ENCODE results near the gene DDX23.
A peak's percentile ranks its signal among the peaks of the same experiment; 100 is the strongest.

Gene DDX23

DNA sequence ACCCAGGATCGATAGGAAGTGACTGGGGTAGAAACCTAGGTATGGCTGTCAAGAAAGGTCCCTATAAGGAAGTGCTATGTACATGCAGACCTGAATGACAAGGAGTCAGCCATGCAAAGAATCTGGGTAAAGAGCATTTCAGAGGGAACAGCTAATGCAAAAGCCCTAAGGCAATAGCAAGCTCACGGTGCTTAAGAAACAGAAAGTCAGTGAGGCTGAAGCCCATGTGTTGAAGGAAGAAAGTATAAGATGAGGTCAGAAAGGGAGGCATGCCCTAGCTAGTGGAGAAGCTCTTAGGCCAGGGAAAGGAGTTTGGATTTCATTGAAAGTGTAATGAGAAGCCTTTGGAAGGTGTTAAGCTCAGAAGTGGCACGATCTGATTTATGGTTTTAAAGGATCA, 57.1 kb downstream of the DDX23 start:
- DNase-seq: peak; percentile 60

DNA sequence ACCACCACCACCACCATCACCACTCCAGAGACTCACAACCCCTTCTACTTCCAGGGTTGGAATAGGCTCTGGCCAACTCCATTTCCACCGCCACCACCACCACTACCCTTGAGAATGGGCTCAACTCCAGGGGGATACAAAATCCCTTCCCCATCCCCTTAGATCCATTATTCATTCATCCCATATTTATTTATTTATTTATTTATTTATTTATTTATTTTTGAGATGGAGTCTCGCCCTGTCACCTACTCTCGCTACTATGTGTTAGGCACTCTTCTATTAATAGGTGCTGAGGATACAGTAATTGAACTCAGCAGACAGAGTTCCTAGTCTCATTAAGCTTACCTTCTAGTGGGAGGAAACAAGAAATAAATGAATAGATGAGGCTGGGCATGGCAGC, 58.3 kb downstream of the DDX23 start:
- no peak for DNase-seq

- DNase-seq: peak; percentile 26
Observed at GRCh38 chr12:48789858-48790326, 62.1 kb downstream of the DDX23 start.

GRCh38 chr12:48788854-48789775, 62.8 kb downstream of the DDX23 start, which contains the start of gene ADCY6:
ADCY6 (minus strand) TSS chr12:48789089; CDS start chr12:48783434, 5,655 bp downstream.
- peak; percentile 90 for DNase-seq

- peak; percentile 51 for DNase-seq
Observed at GRCh38 chr12:48788524-48788853, 63.5 kb downstream of the DDX23 start.

DNA sequence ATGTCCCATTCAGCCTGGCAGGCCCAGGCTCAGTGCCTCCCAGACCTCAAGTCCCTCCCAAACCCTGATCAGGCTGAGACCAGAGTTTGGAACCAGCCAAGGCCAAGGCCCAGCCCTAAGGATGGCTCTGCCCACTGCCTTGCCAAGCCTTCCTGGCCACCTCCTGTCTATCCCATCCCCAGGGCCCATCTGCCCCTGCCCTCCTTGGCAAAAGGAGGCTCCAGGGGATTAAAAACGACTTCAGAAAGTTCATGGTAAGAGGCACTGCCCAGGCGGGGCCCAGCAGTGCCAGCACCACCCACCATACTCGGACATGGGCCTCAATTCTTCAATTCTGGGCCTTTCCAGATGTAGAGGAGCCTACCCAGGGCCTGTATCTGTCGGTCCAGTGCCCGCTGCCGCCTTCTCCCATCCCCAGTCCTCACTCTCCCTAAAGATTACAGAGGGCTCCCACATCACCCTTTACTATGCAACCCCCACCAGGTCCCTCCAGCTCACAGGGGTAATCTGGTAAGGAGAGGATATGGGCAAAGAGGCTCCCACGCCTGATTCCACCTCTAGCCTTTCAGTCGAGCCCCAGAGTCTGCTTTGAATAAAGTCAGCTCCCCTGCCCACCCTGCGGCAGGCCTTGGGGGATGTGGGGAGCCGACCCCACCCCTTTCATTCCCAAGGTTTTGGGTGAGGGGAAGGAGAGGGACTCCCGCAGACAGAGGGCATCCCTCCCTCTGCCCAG, 64.0 kb downstream of the DDX23 start:
- DNase-seq: no peak

DNA sequence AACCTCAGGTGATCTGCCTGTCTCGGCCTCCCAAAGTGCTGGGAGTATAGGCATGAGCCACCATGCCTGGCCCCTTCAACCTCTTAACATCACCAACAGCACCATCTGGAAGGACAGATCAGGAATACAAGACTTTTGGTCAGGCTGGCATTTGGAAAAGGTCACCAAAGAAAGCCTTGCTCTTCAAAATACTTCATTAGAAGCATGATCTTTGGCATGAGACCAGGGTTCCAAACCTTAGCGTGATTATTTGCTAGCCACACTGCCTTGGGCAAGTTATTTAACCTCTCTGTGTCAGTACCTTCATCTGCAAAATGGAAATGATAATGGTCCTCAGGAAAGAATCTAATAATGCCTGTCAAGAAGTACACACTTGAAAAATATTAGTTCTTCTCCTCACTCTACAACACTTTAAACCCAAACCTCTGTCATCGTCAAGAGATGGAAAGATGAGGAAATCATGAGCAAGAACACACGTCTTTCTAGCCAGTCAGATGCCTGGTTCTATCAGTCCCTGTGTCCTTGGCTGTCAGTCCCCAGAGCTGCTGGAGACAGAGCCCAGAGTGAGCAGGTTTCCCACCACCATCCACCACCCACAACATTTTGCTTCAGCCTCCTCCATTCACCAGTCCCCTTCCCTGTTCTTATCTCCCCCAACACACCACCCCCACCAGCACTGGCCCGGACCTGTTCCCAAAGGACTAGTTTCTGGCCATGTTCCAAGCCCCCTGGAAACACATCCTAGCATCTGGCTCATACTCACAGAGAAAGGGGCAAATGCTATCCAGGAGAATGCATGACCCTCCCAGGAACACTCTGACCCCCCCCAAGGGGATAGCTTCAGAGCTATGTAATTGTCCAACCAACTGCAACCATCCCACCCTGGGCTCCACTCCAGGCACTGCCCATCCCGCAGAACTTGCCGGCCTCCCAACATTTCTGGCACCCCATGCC, 65.1 kb downstream of the DDX23 start:
- no peak for DNase-seq

- no peak for DNase-seq
Observed at GRCh38 chr12:48783432-48783831, 68.5 kb downstream of the DDX23 start.

- no peak for DNase-seq
Observed at GRCh38 chr12:48782457-48783395, 69.2 kb downstream of the DDX23 start.

GRCh38 chr12:48781750-48782456, 70.1 kb downstream of the DDX23 start:
- no peak for DNase-seq

- DNase-seq: no peak
Observed at GRCh38 chr12:48780381-48781025, 71.5 kb downstream of the DDX23 start.

DNA sequence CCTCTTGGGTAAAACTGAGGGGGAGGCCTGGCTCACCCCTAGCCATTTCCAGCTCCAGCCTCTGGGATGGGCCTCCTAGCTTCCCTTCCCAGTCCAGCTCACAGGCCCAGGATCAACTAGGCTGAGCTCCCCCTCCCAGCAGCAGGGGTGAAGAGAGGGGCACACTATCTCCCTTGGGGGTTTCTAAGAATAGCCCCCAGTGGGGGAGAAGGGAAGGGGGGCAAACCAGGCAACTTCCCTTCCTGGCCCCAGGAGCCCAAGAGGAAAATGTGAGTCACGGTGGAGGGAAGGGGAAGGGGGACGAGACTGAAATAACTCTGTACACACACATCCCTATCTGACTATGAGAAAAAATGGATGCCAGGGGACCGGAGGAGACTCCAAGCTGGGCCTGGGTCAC, 72.1 kb downstream of the DDX23 start:
- DNase-seq: no peak
